ENCODE measurements around the gene UNG. TPM values are rescaled to one million over a fixed set of nuclear protein-coding genes. Genes with fewer than 3 reads are reported as not detected.

The UNG gene
- total and polyA plus RNA-seq, 9 of the 15 experiments (the other 6 are each of a cell fraction or from before 2014, with no cell fraction given): 8.4 to 59.8 (median 41.0) TPM

GRCh38 chr12:109134186-109134917 lies 37.0 kb downstream of the UNG start (continued):
- no peak for TF ChIP-seq FOXA1 (IDR thresholded peaks at IDR 0.05; ENCODE audit: borderline replicate concordance)

GRCh38 chr12:109137055-109137454 lies 39.7 kb downstream of the UNG start:
- WGBS (ENCODE audit: insufficient coverage, low coverage, missing lambda C conversion rate): 0% methylated on average over 2 of the region's 2 CpGs
- CTCF ChIA-PET (ENCODE audit: low intra/inter-chr PET ratio): no interaction called here
- H3K27me3 ChIP-seq (ENCODE audit: control insufficient read depth in 2 of 2, insufficient read depth in 2 of 2, low read length in 2 of 2): peaks cover 6 to 17% of the 10 kb centered on the region in 2 experiments; a peak in 4 of 5 replicates
- no peak overlapping the region for H3K27ac ChIP-seq (ENCODE audit: extremely low read depth, low read depth, low read length)
- H4K20me1 ChIP-seq (replicated peaks; ENCODE audit: control insufficient read depth, insufficient read depth, low read length): no peaks in the 10 kb centered on the region
- no TSS peak for BruUV-seq (replicated peaks)
- peaks cover 4% of the 10 kb centered on the region; the same call in 1 of the 2 replicates for H3K9me3 ChIP-seq (replicated peaks; ENCODE audit: control insufficient read depth, insufficient read depth, low read depth, low read length)
- intact Hi-C loops (cut with micrococcal nuclease): loop anchor here (10.0 kb wide), 1 partner anchor 248 kb away; no protein-coding TSS in a partner anchor
- no peaks in the 10 kb centered on the region for H3K4me1 ChIP-seq (replicated peaks in 1 of 2; ENCODE audit: control insufficient read depth in 2 of 2, insufficient read depth in 2 of 2, low read length in 2 of 2)
- in situ Hi-C loops (cut with MboI): no loop called here
- no peaks in the 10 kb centered on the region for H3K36me3 ChIP-seq (ENCODE audit: control insufficient read depth, insufficient read depth, low read length)
- POLR2A ChIA-PET: interaction anchor here (0.9 to 1.0 kb wide), 2 partner anchors 8 to 20 kb away, joined by 4 to 5 read pairs; partner anchors contain the start of gene ACACB
- no peak overlapping the region for H2AFZ ChIP-seq (ENCODE audit: low read depth, low read length)
- H3K4me3 ChIP-seq: no peak overlapping the region
- H3K4me2 ChIP-seq (ENCODE audit: insufficient read depth, low read length): no peak overlapping the region
- H3K79me2 ChIP-seq (ENCODE audit: control insufficient read depth, insufficient read depth, low read length): no peaks in the 10 kb centered on the region
- no peak for ATAC-seq
- FAIRE-seq: no peak
- no peak overlapping the region for H3K9ac ChIP-seq (ENCODE audit: insufficient read depth in 1 of 2, low read depth in 2 of 2, low read length in 2 of 2)
- no peaks in the 10 kb centered on the region for H3K9me1 ChIP-seq (ENCODE audit: control insufficient read depth, insufficient read depth, low read length)
- no peak for DNase-seq (ENCODE audit: extremely low read depth in 1 of 4, low spot score in 3 of 4)
- TF ChIP-seq E2F5 (CRISPR knock-in tag; IDR thresholded peaks at IDR 0.05): no peak
- TF ChIP-seq CHD1 (IDR thresholded peaks at IDR 0.05; ENCODE audit: low read length): no peak
- no peak for TF ChIP-seq FUS (optimal IDR thresholded peaks at IDR 0.05; ENCODE audit: low read depth, low read length)
- no peak for TF ChIP-seq LEF1 (IDR thresholded peaks at IDR 0.05)
- TF ChIP-seq E2F8 (IDR thresholded peaks at IDR 0.05; ENCODE audit: low read depth, partially characterized antibody): no peak
- TF ChIP-seq PTRF (tag; IDR thresholded peaks at IDR 0.05): no peak
- TF ChIP-seq JUND (IDR thresholded peaks at IDR 0.05; ENCODE audit: borderline replicate concordance, low read depth, low read length): no peak
- TF ChIP-seq JUND (tag; IDR thresholded peaks at IDR 0.05; ENCODE audit: borderline replicate concordance, low read depth, low read length): no peak
- no peak for TF ChIP-seq ZNF165 (CRISPR knock-in tag; IDR thresholded peaks at IDR 0.05; ENCODE audit: borderline replicate concordance)
- TF ChIP-seq TRIM28 (IDR thresholded peaks at IDR 0.05): no peak
- TF ChIP-seq RBM17 (IDR thresholded peaks at IDR 0.05; ENCODE audit: borderline replicate concordance, low read depth, low read length): no peak
- no peak for TF ChIP-seq THAP7 (CRISPR knock-in tag; IDR thresholded peaks at IDR 0.05)
- no peak for TF ChIP-seq SUPT5H (IDR thresholded peaks at IDR 0.05)
- TF ChIP-seq LCOR (CRISPR knock-in tag; IDR thresholded peaks at IDR 0.05): no peak
- TF ChIP-seq E2F3 (CRISPR knock-in tag; IDR thresholded peaks at IDR 0.05): no peak
- no peak for TF ChIP-seq PRMT5 (CRISPR knock-in tag; IDR thresholded peaks at IDR 0.05)
- no peak for TF ChIP-seq MBD2 (IDR thresholded peaks at IDR 0.05; ENCODE audit: borderline replicate concordance, low read depth)
- no peak for TF ChIP-seq GABPA (tag; conservative IDR thresholded peaks at IDR 0.05; ENCODE audit: low read depth)

Measured in K562 (cell line).